ENCODE measurements around the gene RAD51B. TPM values are rescaled to one million over a fixed set of nuclear protein-coding genes. Genes with fewer than 3 reads are reported as not detected.

RAD51B gene
- total and polyA plus RNA-seq, 2 of the 13 experiments (the other 11 are each of a cell fraction or from before 2014, with no cell fraction given), result 7.0 to 9.5 TPM

DNA sequence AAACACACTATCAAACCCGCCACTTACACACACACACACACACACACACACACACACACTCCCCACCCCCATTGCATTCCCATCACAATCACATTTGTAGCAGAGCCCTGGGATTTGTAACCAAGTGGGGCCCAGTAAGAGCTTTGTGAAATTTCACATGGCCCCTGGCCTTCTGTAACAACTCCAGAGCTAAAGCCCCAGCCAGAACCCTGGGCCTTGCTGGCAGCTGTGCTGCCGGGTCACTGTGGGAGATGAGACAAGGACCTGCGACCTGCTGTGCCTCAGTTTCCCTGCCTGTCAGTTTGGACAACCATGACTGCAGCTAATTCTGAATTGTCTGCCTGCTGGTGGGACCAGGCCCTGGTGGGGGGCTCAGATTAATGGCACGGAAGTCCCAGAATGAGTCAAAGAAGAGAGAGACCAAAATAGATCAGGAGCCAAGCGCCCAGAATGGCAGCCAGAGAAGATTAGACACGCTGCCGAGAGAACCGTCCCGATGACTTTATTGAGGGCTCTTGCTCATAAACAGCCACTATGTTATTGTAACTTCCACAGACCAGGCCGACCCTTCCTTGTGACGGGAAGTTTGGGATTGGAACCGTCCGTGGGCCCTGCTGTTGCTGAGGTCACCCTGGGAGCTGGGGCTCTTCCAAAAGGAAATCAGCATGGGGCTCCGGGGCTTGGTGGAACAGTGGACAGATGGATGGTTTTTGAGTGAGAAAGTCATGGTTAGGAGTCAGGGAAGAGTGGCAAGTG is 850.2 kb downstream of the RAD51B start (continued):
- TF ChIP-seq ZNF607 (CRISPR knock-in tag; IDR thresholded peaks at IDR 0.05; ENCODE audit: borderline replicate concordance), result no peak
- no peak for TF ChIP-seq MAZ (IDR thresholded peaks at IDR 0.05; ENCODE audit: borderline replicate concordance, low read depth, low read length)
- no peak for TF ChIP-seq MAZ (CRISPR knock-in tag; IDR thresholded peaks at IDR 0.05; ENCODE audit: low read depth)
- no peak for TF ChIP-seq FOSL2 (CRISPR knock-in tag; IDR thresholded peaks at IDR 0.05)
- TF ChIP-seq FOXO1 (CRISPR knock-in tag; IDR thresholded peaks at IDR 0.05), result no peak

GRCh38 chr14:68670359-68670715 is 850.8 kb downstream of the RAD51B start:
- H4K20me1 ChIP-seq (ENCODE audit: insufficient read depth, low read length), result no peaks in the 10 kb centered on the region
- no peak overlapping the region for H2AFZ ChIP-seq (ENCODE audit: low read length)
- CTCF ChIA-PET (ENCODE audit: low intra/inter-chr PET ratio, low total read pairs), result no interaction called here
- peaks cover 32% of the 10 kb centered on the region for H3K4me1 ChIP-seq (ENCODE audit: insufficient read depth, low read length)
- no peak overlapping the region for H3K4me3 ChIP-seq (replicated peaks in 1 of 3; ENCODE audit: insufficient read depth in 1 of 3, low read depth in 2 of 3, low read length in 3 of 3)
- no peak overlapping the region for H3K27ac ChIP-seq (ENCODE audit: extremely low read length, insufficient read depth, low read length)
- WGBS (ENCODE audit: low lambda C conversion rate), result 67% methylated on average over 1 of the region's 1 CpG
- no peaks in the 10 kb centered on the region for H3K9me3 ChIP-seq (ENCODE audit: low read length)
- H3K79me2 ChIP-seq (ENCODE audit: insufficient read depth, low read length), result no peaks in the 10 kb centered on the region
- no peak overlapping the region for H3K4me2 ChIP-seq (ENCODE audit: low read depth, low read length)
- TF ChIP-seq ZFP1 (CRISPR knock-in tag; IDR thresholded peaks at IDR 0.05) (no peak), MTERF4 (CRISPR knock-in tag; IDR thresholded peaks at IDR 0.05) (no peak), SOX5 (CRISPR knock-in tag; IDR thresholded peaks at IDR 0.05; ENCODE audit: borderline replicate concordance) (no peak), SIX4 (CRISPR knock-in tag; IDR thresholded peaks at IDR 0.05) (no peak), ZNF256 (CRISPR knock-in tag; conservative IDR thresholded peaks at IDR 0.05) (no peak), MED13 (CRISPR knock-in tag; IDR thresholded peaks at IDR 0.05) (no peak), ATF6 (CRISPR knock-in tag; conservative IDR thresholded peaks at IDR 0.05) (no peak), NFE2L1 (CRISPR knock-in tag; IDR thresholded peaks at IDR 0.05; ENCODE audit: borderline replicate concordance) (no peak)
- 0 out of 5 replicates have a peak, but pooled peaks cover 0 to 1% of the 10 kb centered on the region in 2 experiments for H3K27me3 ChIP-seq (ENCODE audit: control insufficient read depth in 1 of 2, insufficient read depth in 2 of 2, low read length in 2 of 2)
- BruUV-seq (replicated peaks), result no TSS peak
- intact Hi-C loops (cut with micrococcal nuclease; ENCODE audit: unreplicated experiment), result no loop called here
- no peak overlapping the region for H3K9ac ChIP-seq (ENCODE audit: insufficient read depth, low read depth, low read length)
- in situ Hi-C loops (cut with HindIII; ENCODE audit: extremely low pct_ligation_motif_present, low pct_unique_long_range_greater_than_20kb), result loop anchor here (25.0 kb wide), 1 partner anchor 733 kb away; no protein-coding TSS in a partner anchor
- no peak for DNase-seq (ENCODE audit: low spot score)
- FAIRE-seq, result no peak
- no peak for ATAC-seq
- no peaks in the 10 kb centered on the region for H3K36me3 ChIP-seq (replicated peaks in 1 of 2; ENCODE audit: control insufficient read depth in 1 of 2, insufficient read depth in 2 of 2, low read length in 2 of 2)
- POLR2A ChIA-PET, result no interaction called here

Measured in HepG2 (cell line).